GM20000 (cell line): ENCODE data around the gene NCAM1.

Experiments
- DNase-seq: peaks from one replicate; pipeline ENCODE4 v3.0.0; 2012; ENCODE audit warnings: low spot score
- CTCF ChIP-seq: IDR thresholded peaks from 2 replicates; pipeline ENCODE4 v1.5.1; 2012; ENCODE audit warnings: mild to moderate bottlenecking, control low read depth; ENCODE audit errors: extremely low read depth, missing control alignments

NCAM1 gene

DNA sequence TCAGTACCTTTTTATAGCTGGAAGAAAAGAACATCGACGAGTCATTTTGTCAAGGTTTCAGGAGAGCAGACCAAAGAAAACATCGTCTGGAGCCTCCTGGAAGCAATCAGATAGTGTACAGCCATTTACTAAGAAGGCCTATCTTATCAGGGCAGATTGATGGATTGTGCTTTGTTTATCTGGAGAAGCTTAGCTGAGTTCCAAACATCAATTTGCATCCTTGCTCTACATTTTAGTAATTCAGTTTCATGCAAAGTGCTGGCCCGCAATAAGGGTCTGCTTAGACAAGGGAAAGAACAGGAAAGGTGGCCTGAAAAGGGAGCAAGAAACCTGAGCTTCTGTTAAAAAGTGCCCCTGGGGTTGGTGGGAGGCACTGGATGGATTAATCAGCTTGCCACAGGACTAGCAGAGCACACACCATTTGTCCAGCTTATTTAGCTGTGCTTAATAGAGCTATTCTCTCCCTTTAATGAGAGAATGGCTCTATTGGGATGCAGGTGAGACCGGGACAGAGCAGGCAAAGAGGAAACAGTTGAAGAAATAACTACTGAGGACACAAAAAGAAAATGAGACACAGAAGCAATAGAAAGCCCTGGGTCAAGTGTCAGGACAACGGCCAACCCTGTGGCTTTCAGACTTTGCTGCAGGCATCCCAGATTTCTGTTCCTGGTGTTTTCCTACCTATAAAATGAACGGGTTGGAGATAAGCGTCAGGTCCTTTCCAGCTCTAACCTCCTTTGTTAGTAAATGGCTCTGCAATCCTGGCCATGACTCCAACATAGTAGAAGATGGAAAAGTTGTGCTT is 231.1 kb downstream of the NCAM1 start:
- no peak for DNase-seq
- no peak for TF ChIP-seq CTCF

- no peak for TF ChIP-seq CTCF
- DNase-seq: no peak
These were observed 231.8 kb downstream of the NCAM1 start for GRCh38 chr11:113193016-113193415.

DNA sequence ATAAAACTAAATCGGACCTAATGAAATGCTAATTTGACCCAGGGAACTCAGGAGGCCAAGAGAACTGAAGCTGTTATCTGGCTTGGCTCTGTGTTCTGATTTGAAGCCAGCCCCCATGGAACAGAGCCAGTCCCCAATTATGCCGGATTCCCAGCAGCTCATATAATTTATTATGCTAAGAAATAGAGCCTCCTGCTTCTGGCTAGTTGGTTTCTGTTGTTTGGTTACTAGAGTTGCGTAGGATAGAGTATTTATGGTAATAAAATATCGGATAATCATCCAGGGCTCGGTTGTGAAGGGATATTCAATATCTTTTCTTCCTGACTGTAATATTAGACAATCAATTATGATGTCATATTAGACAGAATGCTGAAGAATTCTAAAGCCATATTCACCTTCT is 232.7 kb downstream of the NCAM1 start:
- no peak for DNase-seq
- no peak for TF ChIP-seq CTCF

DNA sequence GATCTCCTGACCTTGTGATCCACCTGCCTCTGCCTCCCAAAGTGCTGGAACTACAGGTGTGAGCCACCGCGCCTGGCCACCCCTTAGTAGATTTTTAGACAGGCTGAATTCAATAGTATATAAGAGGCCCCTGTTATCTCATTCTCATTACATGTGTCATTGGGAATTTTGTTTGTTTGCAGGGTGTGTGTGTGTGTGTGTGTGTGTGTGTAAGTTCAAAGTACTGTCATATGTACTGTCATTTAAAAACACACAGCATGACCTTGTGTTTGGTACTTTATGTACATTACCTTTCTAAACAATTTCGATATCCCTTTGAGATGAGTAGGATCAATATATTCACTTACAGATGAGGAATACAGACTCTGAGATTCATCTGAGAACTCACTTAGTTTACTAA is 234.5 kb downstream of the NCAM1 start:
- TF ChIP-seq CTCF: no peak
- DNase-seq: no peak

DNA sequence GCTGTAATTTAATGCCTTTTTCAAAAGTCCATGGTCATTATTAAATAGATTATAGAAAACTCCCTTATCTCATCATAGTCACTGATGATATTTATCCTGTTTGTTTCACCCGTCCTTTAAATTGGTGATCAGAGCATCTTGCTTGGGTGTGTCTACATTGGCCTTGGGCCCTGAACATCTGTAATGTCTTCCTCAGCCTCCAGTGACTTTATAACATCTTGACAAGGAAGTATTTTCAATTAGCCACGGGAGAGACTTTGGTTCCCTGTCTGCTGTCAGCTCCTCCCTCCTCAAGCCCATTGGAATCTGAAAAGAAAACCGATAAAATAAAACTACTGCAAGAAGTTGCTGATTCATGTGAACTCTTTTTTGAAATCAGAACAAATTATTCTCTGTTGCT is 236.2 kb downstream of the NCAM1 start:
- no peak for TF ChIP-seq CTCF
- DNase-seq: no peak

DNA sequence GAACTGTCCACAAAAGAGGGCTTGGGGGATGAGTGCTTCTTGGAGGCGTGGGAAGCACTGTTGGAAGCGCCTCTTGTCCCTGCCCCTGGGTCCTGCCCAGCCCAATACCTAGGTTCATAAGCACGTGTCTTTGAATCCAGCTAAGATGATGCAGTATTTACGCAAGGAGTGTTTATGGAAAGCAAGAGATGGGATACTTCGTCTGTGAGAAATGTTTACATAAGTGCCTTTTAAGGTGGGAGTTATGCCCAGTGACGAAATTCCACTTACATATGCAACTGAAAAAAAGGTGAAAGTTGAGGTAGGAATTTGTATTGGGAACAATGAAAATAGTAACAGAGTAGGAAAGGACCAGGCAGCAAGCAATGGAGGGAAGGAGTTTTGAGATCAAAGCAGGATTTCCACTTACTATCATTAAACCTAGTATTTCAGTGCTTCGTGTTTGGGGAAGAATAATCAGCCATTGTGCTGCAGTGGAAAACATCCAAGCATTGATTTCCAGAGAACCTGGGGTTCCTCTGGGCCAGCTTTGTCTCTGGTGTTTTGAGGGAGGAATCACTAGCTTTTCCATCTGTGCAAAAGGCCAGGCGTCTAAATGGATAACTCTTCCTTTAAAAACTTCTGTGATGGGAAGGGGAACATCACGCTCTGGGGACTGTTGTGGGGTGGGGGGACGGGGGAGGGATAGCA is 237.9 kb downstream of the NCAM1 start:
- TF ChIP-seq CTCF: no peak
- DNase-seq: no peak

DNA sequence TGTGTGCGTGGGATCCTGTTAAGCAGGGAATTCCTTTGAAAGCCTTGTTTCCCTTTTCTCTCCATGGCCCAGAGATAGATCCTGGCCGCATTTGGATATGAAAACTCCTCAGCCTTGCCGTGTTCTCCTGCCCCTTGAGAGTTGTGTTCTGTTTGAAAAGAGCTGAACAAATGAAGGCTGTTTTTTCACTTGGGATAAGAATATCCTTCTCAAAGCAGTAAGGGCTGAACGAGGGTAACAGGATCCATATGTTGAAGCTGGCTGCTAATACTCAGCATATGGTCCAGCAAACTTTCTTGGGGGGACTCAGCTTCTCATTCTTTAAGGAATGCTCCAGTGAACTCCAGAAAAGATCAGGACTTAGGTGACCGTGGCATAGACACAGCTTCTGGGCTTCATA is 238.6 kb downstream of the NCAM1 start:
- TF ChIP-seq CTCF: no peak
- DNase-seq: no peak
